ENCODE results near the gene TAF4. TPM values are rescaled to one million over a fixed set of nuclear protein-coding genes. Genes with fewer than 3 reads are reported as not detected.

TAF4 gene
- total RNA-seq, 1 donor from 2014 or later: 22.2 TPM

GRCh38 chr20:62003567-62004405 lies 61.9 kb downstream of the TAF4 start:
- Mint-ChIP-seq H3K27me3 (no peaks in the 10 kb centered on the region), H3K4me3 (no peak overlapping the region), H3K36me3 (peaks cover 29% of the 10 kb centered on the region), H3K9me3 (no peaks in the 10 kb centered on the region), H3K4me1 (ENCODE audit: unreplicated experiment) (peaks cover 5% of the 10 kb centered on the region), H3K27ac (no peak overlapping the region)
- TF ChIP-seq, protein P1, sequence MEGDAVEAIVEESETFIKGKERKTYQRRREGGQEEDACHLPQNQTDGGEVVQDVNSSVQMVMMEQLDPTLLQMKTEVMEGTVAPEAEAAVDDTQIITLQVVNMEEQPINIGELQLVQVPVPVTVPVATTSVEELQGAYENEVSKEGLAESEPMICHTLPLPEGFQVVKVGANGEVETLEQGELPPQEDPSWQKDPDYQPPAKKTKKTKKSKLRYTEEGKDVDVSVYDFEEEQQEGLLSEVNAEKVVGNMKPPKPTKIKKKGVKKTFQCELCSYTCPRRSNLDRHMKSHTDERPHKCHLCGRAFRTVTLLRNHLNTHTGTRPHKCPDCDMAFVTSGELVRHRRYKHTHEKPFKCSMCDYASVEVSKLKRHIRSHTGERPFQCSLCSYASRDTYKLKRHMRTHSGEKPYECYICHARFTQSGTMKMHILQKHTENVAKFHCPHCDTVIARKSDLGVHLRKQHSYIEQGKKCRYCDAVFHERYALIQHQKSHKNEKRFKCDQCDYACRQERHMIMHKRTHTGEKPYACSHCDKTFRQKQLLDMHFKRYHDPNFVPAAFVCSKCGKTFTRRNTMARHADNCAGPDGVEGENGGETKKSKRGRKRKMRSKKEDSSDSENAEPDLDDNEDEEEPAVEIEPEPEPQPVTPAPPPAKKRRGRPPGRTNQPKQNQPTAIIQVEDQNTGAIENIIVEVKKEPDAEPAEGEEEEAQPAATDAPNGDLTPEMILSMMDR (conservative IDR thresholded peaks at IDR 0.05): no peak
- no peak for DNase-seq (ENCODE audit: extremely low spot score, unreplicated experiment)

- Mint-ChIP-seq H3K4me1 (ENCODE audit: unreplicated experiment) (peaks cover 5% of the 10 kb centered on the region), H3K27ac (no peak overlapping the region), H3K4me3 (no peak overlapping the region), H3K36me3 (peaks cover 31% of the 10 kb centered on the region), H3K9me3 (no peaks in the 10 kb centered on the region), H3K27me3 (no peaks in the 10 kb centered on the region)
- DNase-seq (ENCODE audit: extremely low spot score, unreplicated experiment): no peak
- TF ChIP-seq, protein P1 (conservative IDR thresholded peaks at IDR 0.05): no peak
Observed at GRCh38 chr20:62002882-62003480, 62.7 kb downstream of the TAF4 start.

DNA sequence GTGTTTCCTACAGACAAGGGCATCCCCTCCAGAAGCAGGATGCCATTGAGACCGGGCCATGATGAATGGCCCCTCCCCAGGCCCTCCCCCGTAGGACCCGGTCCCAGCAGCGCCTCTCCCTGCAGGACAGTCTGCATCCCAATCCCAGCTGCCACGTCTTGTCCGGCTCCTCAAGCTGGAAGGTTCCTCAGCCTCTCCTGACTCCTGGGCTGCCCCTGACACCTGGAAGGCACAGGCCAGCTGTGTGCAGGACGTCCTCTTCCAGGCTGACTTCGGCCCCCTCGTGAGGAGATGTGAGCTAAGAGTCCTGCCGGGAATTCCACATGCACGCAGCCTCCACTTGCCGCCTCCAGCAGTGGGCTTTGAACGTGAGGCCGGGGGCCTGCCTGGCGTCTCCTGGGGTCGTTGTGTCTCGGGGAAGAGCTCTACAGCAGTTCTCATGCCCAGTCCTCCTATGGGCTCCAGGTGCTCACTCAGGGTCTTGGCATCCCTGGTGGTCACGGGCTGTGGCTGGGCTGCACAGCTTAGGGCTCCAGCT lies 64.4 kb downstream of the TAF4 start:
- H3K4me3 Mint-ChIP-seq: no peak overlapping the region
- H3K27me3 Mint-ChIP-seq: no peaks in the 10 kb centered on the region
- no peaks in the 10 kb centered on the region for H3K9me3 Mint-ChIP-seq
- no peak overlapping the region for H3K27ac Mint-ChIP-seq
- TF ChIP-seq, protein P1 (conservative IDR thresholded peaks at IDR 0.05): no peak
- H3K4me1 Mint-ChIP-seq (ENCODE audit: unreplicated experiment): peaks cover 5% of the 10 kb centered on the region
- H3K36me3 Mint-ChIP-seq: peaks cover 37% of the 10 kb centered on the region
- no peak for DNase-seq (ENCODE audit: extremely low spot score, unreplicated experiment)

GRCh38 chr20:61998343-61999121 lies 67.1 kb downstream of the TAF4 start:
- H3K9me3 Mint-ChIP-seq: no peaks in the 10 kb centered on the region
- H3K4me1 Mint-ChIP-seq (ENCODE audit: unreplicated experiment): peaks cover 5% of the 10 kb centered on the region
- H3K27ac Mint-ChIP-seq: no peak overlapping the region
- peaks cover 58% of the 10 kb centered on the region for H3K36me3 Mint-ChIP-seq
- no peak overlapping the region for H3K4me3 Mint-ChIP-seq
- TF ChIP-seq, protein P1 (conservative IDR thresholded peaks at IDR 0.05): no peak
- no peaks in the 10 kb centered on the region for H3K27me3 Mint-ChIP-seq
- DNase-seq (ENCODE audit: extremely low spot score, unreplicated experiment): no peak

DNA sequence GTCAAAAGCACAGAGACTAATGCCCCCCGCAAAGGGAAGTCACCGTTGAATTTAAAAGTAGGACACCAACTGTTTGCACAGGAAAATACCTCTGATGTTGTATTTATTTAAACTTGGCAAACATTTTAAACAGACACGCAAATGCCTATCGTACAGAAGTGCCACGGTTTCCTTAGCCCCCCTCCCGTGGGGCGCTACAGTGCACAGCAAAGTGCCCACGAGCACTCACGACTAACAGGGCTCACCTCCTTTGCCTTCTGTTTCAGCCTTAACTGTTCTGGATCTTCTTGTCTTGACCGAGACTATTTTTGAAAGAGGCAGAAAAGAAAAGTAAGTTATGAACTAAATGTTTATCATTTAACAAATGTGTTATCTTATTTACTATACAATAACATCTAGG lies 67.8 kb downstream of the TAF4 start:
- H3K9me3 Mint-ChIP-seq: no peaks in the 10 kb centered on the region
- peaks cover 5% of the 10 kb centered on the region for H3K4me1 Mint-ChIP-seq (ENCODE audit: unreplicated experiment)
- H3K27me3 Mint-ChIP-seq: no peaks in the 10 kb centered on the region
- TF ChIP-seq, protein P1 (conservative IDR thresholded peaks at IDR 0.05): no peak
- no peak for DNase-seq (ENCODE audit: extremely low spot score, unreplicated experiment)
- H3K36me3 Mint-ChIP-seq: peaks cover 64% of the 10 kb centered on the region
- H3K27ac Mint-ChIP-seq: no peak overlapping the region
- H3K4me3 Mint-ChIP-seq: no peak overlapping the region
